AG04449 (cell line): ENCODE measurements around the gene OR6K2.

Experiments used
- CTCF ChIA-PET: fragments of 350-600 bp; formaldehyde crosslinking; extraction: SDS; loops from one replicate; lab custom pipeline; 2021; ENCODE audit warnings: antibody characterized with exemption; lab: Yijun Ruan, JAX
- POLR2A ChIA-PET: fragments of 400-600, 350-600 bp; formaldehyde crosslinking; extraction: SDS; loops from one replicate; lab custom pipeline; 2020; ENCODE audit warnings: antibody characterized with exemption, inconsistent platforms; lab: Yijun Ruan, JAX
- DNase-seq: peaks from one replicate; pipeline ENCODE4 v3.0.0-alpha.2; 2010; ENCODE audit warnings: low read depth, low spot score
- H3K4me3 ChIP-seq: 2 replicates; pipeline ENCODE4 v1.5.1; 2011; ENCODE audit warnings: low read depth, mild to moderate bottlenecking, control low read depth, low read length
- CTCF ChIP-seq: IDR thresholded peaks from one replicate; pipeline ENCODE4 v1.5.1; 2011; ENCODE audit warnings: mild to moderate bottlenecking, moderate library complexity, low read length, control low read depth, inconsistent platforms; ENCODE audit not compliant: insufficient read depth; ENCODE audit errors: missing control alignments

The OR6K2 gene

GRCh38 chr1:158724442-158724841, 24.0 kb upstream of the OR6K2 start:
- CTCF ChIA-PET = no interaction called here
- H3K4me3 ChIP-seq = no peak overlapping the region

GRCh38 chr1:158720620-158721019, 20.2 kb upstream of the OR6K2 start, which contains the start of gene OR6K3:
OR6K3 (minus strand) TSS chr1:158720720; CDS start chr1:158718115, 2,605 bp downstream.
- ChIA-PET CTCF (no interaction called here), POLR2A (no interaction called here)
- no peak within 1 kb of the TSS for H3K4me3 ChIP-seq
- TF ChIP-seq CTCF = no peak
- no peak for DNase-seq

More at GRCh38 chr1:158724442-158724841, 24.0 kb upstream of the OR6K2 start:
- DNase-seq = no peak
- POLR2A ChIA-PET = no interaction called here
- TF ChIP-seq CTCF = no peak

GRCh38 chr1:158719664-158720063, 19.2 kb upstream of the OR6K2 start:
- no peak overlapping the region for H3K4me3 ChIP-seq
- no peak for DNase-seq
- no peak for TF ChIP-seq CTCF
- ChIA-PET POLR2A (no interaction called here), CTCF (no interaction called here)

GRCh38 chr1:158717344-158717743, 16.9 kb upstream of the OR6K2 start:
- CTCF ChIA-PET = no interaction called here
- H3K4me3 ChIP-seq = no peak overlapping the region
- DNase-seq = no peak
- POLR2A ChIA-PET = no interaction called here
- TF ChIP-seq CTCF = no peak

GRCh38 chr1:158716335-158716734, 15.9 kb upstream of the OR6K2 start:
- CTCF ChIA-PET = no interaction called here
- POLR2A ChIA-PET = no interaction called here
- no peak overlapping the region for H3K4me3 ChIP-seq
- no peak for TF ChIP-seq CTCF
- no peak for DNase-seq

GRCh38 chr1:158714754-158715153, 14.3 kb upstream of the OR6K2 start:
- ChIA-PET POLR2A (no interaction called here), CTCF (no interaction called here)
- H3K4me3 ChIP-seq = no peak overlapping the region
- TF ChIP-seq CTCF = no peak
- DNase-seq = no peak
